GM18502 (cell line): ENCODE data around the gene TENM4.

Source experiments
- ATAC-seq: cut with Tn5 transposase; IDR thresholded peaks from one replicate; pipeline ENCODE4 v1.9.1; 2021; ENCODE audit warnings: mild to moderate bottlenecking; ENCODE audit not compliant: unreplicated experiment, poor library complexity

The TENM4 gene

GRCh38 chr11:79453617-79454016, 12.8 kb upstream of the TENM4 start:
- no peak for ATAC-seq

DNA sequence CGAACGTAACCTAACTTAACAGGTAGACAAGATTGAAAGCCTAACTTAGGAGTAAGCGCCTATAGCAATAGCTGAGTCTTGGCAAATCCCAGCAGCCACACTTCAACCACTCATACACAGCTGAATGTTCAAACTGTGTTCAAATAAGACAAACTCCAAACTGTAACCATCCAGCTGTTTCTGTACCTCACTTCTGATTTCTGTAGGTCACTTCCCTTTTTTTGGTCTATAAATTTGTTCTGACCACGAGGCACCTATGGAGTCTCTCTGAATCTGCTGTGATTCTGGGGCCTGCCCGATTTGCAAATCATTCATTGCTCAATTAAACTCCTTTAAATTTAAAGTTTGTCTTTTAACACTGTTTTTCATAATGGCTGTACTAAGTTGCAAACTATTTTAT, 8.2 kb upstream of the TENM4 start:
- no peak for ATAC-seq

DNA sequence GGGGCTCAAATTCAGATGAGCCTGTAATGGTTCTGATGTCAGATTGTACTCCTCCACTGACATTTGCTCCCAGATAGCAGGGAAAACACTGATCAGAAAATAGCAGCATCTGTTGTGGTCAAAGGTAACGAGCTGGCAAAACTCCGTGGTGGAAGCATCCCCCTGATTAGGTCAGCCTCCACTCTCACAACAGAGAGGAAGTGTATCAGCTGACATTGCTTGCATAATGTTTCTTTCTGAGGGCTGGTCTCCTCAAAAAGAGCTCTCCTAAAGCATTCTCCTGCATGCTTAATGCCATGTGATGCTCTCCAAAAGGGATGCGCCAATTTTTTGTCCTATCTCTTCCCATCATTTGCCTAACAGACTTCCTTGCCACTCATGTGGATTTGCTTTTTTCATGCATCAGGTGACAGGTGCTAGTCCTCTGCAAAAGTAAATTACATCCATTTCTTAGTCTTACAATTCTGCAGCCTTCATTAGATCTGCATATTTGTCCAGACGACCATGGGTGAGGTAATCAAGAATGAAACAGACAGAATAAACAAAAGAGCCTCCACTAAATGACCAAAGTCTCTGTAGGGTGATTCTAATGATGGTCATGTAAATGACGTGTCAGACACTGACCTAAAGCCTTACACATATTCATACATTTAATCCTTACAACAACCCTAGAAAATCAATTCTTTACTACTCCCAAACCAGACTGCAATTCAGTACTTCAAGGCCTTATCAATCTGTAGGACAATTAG, 6.4 kb upstream of the TENM4 start:
- no peak for ATAC-seq

GRCh38 chr11:79444923-79445322, 4.1 kb upstream of the TENM4 start:
- ATAC-seq, result no peak

- ATAC-seq, result no peak
Measured at GRCh38 chr11:79441461-79441875, 638 bp upstream of the TENM4 start.

- ATAC-seq, result no peak
Measured at GRCh38 chr11:79439886-79440570, 802 bp downstream of the TENM4 start.

GRCh38 chr11:79439410-79439885, 1.4 kb downstream of the TENM4 start:
- no peak for ATAC-seq

DNA sequence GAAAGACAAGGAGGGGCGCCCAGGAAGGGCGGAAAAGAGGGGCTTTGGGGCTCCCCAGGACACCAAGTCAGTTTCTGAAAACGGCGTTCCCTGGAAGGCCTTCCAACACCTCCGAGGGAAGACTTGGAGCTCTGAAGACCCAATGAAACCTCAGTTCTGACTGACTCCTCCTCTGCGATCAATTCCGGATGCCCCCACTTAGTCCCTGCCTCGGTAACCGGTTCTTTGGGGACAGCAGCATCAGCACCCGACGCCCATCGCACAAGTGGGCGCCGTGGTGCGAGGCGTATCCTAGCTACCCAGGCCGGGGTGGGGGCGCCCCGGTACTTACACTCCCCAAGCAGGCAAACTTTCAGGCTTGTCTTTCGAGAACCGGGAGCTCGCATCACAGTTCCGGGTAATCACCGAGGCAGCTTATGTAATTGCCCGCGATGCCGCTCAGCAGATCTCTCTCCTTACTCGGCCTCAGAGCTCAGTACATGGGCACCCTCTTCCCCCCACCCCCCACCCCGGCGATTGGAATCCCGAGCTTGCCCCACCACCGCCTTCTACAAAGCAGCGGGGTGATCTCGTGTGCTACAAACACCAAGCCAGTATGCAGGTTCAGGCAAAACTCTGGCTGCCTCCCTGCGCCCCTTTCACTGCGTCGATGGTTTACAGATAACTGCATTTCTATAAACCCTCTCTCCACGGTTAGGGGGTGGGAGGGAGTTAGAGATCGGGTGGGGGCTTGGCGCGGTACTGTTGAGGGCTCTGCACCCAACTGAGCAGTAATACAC, 2.0 kb downstream of the TENM4 start:
- no peak for ATAC-seq

DNA sequence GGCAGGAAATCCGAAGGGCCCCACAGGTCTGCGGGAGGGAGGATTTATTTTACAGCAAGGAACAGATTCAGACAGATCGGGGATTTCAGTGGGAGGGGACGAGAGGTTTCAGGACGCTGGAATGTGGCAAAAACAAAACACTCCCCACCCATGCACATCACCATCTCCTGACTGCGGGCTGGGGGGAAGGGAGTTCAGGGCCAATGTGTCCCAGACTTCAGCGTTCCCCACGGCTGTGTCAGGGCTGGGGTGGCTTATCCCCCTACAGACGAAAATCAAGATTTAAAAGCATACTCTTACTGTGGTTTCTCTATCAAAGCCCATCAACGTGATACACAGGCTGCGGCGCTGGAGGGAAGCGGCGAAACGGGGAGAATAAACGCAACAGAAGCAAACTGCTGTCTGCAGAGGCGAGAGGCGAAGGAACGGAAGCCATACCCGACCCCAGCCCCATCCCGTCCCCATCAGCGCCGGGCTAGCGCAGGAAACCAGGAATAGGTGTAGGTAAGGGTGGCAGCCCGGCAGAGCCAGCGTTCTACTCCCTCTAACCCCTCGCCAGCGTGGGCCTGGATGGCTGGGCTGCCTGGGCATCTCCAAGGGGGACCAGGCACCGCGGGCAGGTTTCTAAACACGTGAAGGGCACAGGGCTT, 2.7 kb downstream of the TENM4 start:
- ATAC-seq, result no peak

DNA sequence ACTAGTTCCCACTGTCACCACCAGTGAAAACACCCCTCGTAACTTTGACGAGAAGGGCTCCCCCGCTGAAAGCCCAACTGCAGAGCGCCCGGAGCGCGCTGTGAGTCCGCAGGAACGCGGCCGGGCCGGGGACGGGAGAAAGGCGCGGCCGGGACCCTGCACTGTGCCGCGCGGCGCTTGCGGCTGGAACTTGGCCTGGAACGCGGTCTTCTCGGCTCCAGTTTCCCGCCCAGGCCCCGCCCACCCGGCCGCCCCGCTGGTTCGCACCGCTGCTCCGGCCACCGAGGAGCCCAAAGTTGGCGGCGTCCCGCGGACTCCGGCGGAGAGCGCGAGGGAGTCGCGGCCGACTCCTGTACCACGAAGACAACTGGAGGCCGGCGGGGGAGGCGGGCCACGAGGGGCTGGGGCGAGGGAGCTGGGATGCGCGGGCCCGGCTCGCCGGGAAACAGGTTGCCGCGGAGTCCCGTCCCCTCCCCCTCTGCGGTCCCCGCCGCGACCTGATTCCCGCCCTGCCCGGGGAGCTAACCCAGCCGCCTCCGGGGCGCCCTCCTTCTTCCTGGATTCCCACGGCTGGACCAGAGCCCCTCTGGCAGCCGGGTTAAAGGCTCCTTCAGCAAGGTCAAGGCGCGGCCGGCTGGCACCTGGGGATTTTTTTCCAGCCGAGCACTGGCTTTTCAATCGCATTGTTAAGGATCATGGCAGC, 3.4 kb downstream of the TENM4 start:
- no peak for ATAC-seq

DNA sequence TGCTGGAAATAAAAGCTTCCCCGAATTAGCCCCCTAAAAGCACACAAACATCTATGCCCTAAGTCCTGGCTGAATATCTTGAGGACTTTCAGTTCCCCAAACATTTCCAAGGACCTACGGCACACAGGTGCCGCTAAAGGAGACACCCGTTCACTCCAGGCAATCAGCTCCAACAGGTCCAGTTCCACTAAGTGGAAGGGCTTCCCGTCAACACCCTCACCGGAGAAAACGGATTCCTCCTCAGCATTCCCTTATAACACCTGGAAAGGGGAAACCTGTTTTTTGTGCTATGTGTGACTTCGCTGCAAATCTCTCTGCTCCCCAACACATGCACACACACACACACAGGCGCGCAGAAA, 3.9 kb downstream of the TENM4 start:
- ATAC-seq, result no peak

DNA sequence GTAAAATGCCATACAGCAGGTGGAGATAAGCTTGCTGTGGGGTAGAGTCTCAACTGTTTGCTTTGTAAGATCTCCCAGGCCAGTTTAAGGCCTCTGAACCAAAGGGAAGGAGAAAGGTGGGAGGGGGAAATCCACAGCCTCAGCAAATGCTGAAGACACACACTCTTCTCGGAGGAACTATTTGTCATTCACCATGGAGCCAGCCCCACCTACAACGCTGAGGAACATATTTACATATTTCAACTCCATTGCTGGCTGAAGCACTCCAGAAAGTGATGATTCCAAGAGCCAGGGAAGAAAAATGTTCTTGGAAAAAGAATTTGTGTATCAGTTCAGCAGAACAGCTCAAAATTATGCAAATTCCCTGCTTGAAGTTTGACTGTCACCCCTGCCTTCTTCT, 6.5 kb downstream of the TENM4 start:
- ATAC-seq, result no peak

GRCh38 chr11:79432138-79432537, 8.7 kb downstream of the TENM4 start:
- ATAC-seq, result no peak

GRCh38 chr11:79431535-79431934, 9.3 kb downstream of the TENM4 start:
- ATAC-seq, result no peak

GRCh38 chr11:79430280-79430679, 10.6 kb downstream of the TENM4 start:
- no peak for ATAC-seq

GRCh38 chr11:79428406-79428805, 12.4 kb downstream of the TENM4 start:
- ATAC-seq, result no peak

- no peak for ATAC-seq
Measured at GRCh38 chr11:79427611-79428327, 13.1 kb downstream of the TENM4 start.

- no peak for ATAC-seq
Measured at GRCh38 chr11:79427126-79427525, 13.7 kb downstream of the TENM4 start.

GRCh38 chr11:79425463-79425862, 15.4 kb downstream of the TENM4 start:
- no peak for ATAC-seq
